ENCODE measurements around the gene PPM1F.
A peak's percentile ranks its signal among the peaks of the same experiment; 100 is the strongest.

Gene PPM1F

DNA sequence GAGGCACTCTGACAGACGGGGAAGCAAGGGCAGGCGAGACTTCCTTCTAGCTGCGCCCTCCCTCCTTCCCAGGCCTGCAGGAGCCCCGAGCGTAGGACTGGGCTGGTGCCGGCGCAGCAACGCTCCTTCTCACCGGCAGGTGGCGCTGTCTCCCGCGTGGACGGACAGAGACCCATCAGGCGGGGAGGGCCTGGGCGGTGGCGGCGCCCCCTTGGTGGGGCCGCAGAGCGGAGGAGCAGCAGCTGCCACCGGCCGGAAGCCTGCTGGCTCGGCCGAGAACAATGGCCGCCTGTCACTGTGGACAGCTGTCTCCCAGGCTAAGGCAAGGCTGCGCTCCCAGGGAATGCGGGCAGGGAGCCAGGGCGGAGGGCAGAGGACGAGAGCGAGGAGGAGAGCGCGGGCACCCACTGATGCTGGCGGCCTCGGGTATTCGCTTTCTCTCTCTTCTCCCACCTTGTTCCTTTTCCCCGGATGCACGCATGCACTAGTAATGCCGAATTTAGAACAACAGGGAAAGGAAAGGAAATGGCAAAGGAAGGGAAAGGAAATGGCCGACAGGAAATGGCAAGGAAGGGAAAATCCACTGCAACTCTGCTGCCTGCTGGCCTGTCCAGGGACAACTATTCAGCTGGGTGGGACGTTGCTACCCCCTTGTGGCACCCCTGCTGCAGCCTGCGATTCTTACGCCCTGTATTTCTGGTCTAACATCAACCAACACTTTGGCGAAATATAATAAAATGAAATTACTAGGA is 14.4 kb downstream of the PPM1F start:
- FAIRE-seq (no peak), DNase-seq (ENCODE audit: insufficient read length, low spot score) (peak; percentile 91)
- TF ChIP-seq CTCF (IDR thresholded peaks at IDR 0.05; ENCODE audit: insufficient read depth, missing control alignments): peak; percentile 91

GRCh38 chr22:21937821-21938070 is 14.9 kb downstream of the PPM1F start:
- DNase-seq (ENCODE audit: insufficient read length, low spot score) (no peak), FAIRE-seq (no peak)
- no peak for TF ChIP-seq CTCF (IDR thresholded peaks at IDR 0.05; ENCODE audit: insufficient read depth, missing control alignments)

GRCh38 chr22:21937041-21937820 is 15.4 kb downstream of the PPM1F start:
- DNase-seq (ENCODE audit: insufficient read length, low spot score): no peak
- no peak for FAIRE-seq
- TF ChIP-seq CTCF (IDR thresholded peaks at IDR 0.05; ENCODE audit: insufficient read depth, missing control alignments): no peak

DNA sequence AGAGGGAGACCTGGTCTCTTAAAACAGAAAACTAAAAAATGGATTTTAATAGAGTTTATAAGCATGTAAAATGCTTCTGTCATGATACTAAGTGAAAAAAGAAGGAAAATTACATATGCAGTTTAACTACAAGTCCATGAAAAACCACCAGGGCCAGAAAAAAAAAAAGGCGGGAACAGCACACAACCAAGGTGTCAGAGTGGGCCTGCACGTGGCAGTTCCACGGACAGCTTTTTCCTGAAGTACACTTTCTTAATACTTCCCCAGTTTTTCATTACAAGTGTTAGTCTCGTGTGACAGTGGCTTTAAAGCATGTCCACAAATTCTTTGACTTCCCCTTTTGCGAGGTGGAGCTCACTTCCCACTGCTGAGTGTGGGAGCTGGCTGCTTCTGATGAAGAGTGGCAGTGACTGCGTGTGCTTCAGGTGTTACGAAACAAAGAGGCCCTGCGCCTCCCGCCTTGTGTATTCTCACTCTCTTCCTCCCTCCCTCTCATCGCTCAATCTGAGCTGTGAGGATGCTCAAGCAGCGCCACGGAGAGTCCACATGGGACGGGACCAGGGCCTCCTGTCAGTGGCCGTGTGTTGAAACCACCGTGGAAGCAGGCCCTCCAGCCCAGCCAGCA is 16.4 kb downstream of the PPM1F start:
- DNase-seq (ENCODE audit: insufficient read length, low spot score): no peak
- no peak for TF ChIP-seq CTCF (IDR thresholded peaks at IDR 0.05; ENCODE audit: insufficient read depth, missing control alignments)
- no peak for FAIRE-seq

- no peak for FAIRE-seq
- TF ChIP-seq CTCF (IDR thresholded peaks at IDR 0.05; ENCODE audit: insufficient read depth, missing control alignments): no peak
Observed at GRCh38 chr22:21933910-21934309, 18.7 kb downstream of the PPM1F start.

DNA sequence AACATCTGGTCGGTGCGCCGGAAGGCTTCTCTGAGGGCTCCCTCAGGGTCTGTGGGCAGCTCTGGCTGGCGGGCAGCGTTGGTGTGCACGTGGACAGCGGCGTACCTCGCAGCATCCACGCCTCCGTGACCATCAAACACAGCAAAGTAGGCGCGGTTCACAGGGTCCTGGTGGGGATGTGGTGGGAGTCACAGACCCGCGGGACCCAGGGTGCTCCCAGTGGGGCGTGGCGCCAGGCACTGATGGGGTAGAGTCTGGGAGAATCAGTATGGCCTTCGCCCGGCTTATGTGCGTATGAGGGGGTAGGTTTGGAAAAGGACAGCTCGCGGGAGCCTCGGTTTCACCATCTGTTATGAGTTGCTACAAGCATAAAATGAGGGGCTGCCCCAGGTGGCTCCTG is 19.2 kb downstream of the PPM1F start:
- DNase-seq (ENCODE audit: insufficient read length, low spot score): no peak
- no peak for FAIRE-seq
- TF ChIP-seq CTCF (IDR thresholded peaks at IDR 0.05; ENCODE audit: insufficient read depth, missing control alignments): no peak

More at GRCh38 chr22:21933910-21934309, 18.7 kb downstream of the PPM1F start:
- no peak for DNase-seq (ENCODE audit: insufficient read length, low spot score)

GRCh38 chr22:21932347-21932746 is 20.3 kb downstream of the PPM1F start:
- no peak for TF ChIP-seq CTCF (IDR thresholded peaks at IDR 0.05; ENCODE audit: insufficient read depth, missing control alignments)
- DNase-seq (ENCODE audit: insufficient read length, low spot score): no peak
- FAIRE-seq: no peak

Measured in D721Med (cell line).